ENCODE data around the gene SCAI. TPM values are rescaled to one million over a fixed set of nuclear protein-coding genes. Genes with fewer than 3 reads are reported as not detected.
"Not testable (repeated sequence)": the region's sequence is repeated elsewhere in the genome, so short reads cannot be mapped to it uniquely, and the experiment has no call there.

SCAI gene
- total RNA-seq, 1 donor: 9.1 TPM

DNA sequence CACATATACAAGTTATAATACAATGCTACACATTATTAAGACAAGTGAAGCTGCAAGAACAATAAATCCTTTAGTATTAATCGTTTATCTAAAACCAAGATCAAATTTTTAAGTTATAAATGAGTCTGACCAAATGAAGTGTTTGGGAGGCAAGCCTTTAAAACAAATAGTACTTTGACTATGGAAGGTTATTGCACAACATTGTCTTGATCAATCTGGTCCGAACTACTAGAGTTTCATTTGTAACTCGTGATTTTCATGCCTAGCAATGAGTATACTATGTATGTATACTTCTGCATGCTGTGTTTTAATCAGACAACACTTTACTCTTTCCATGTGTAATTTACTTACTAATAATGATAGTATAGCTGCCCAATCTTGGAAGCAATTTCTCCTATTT lies 115.3 kb downstream of the SCAI start:
- H3K4me3 ChIP-seq (ENCODE audit: low read depth, low read length): no peak overlapping the region
- no peak for DNase-seq (ENCODE audit: low read depth)
- TF ChIP-seq, protein P1, sequence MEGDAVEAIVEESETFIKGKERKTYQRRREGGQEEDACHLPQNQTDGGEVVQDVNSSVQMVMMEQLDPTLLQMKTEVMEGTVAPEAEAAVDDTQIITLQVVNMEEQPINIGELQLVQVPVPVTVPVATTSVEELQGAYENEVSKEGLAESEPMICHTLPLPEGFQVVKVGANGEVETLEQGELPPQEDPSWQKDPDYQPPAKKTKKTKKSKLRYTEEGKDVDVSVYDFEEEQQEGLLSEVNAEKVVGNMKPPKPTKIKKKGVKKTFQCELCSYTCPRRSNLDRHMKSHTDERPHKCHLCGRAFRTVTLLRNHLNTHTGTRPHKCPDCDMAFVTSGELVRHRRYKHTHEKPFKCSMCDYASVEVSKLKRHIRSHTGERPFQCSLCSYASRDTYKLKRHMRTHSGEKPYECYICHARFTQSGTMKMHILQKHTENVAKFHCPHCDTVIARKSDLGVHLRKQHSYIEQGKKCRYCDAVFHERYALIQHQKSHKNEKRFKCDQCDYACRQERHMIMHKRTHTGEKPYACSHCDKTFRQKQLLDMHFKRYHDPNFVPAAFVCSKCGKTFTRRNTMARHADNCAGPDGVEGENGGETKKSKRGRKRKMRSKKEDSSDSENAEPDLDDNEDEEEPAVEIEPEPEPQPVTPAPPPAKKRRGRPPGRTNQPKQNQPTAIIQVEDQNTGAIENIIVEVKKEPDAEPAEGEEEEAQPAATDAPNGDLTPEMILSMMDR (IDR thresholded peaks at IDR 0.05; ENCODE audit: insufficient read depth, low read depth, low read length): no peak

DNA sequence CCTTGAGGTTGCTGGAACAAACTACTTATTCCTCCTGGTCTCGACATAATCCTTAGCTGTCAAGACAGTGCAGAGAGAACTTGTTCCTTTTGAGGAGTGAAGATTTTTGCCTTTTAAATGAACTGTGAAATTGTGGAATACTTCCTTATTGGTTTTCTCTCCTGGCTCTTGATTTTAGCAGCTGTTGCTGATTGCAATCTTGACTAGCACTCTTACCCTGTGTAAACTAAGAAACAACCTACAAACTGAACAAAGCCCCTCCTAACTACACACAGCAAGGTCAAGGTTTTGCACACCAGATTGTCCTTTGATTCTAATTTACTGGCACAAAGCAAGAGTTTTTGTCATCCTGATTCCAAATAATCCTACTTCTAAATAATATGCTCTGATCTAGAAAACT lies 118.4 kb downstream of the SCAI start:
- TF ChIP-seq, protein P1 (IDR thresholded peaks at IDR 0.05; ENCODE audit: insufficient read depth, low read depth, low read length): no peak
- DNase-seq (ENCODE audit: low read depth): no peak
- H3K4me3 ChIP-seq (ENCODE audit: low read depth, low read length): no peak overlapping the region

DNA sequence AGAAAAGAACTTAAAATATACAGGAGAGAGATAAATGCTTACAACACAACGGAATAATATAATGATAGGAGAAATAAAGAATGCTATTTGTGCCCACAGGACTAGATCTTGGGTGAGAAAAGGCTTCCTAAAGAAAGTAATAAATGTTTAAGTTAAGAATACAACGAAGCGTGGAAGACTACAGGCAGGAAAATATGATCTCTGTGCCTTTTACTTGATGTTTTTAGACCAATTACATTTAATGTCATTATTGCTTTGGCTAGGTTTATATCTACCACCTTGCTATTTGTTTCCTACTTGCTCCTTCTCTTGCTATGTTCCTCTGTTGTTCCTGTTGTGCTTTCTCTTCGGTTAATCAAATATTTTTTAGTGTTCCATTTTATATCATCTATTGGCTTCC lies 122.3 kb downstream of the SCAI start:
- no peak overlapping the region for H3K4me3 ChIP-seq (ENCODE audit: low read depth, low read length)
- TF ChIP-seq, protein P1 (IDR thresholded peaks at IDR 0.05; ENCODE audit: insufficient read depth, low read depth, low read length): no peak
- no peak for DNase-seq (ENCODE audit: low read depth)

DNA sequence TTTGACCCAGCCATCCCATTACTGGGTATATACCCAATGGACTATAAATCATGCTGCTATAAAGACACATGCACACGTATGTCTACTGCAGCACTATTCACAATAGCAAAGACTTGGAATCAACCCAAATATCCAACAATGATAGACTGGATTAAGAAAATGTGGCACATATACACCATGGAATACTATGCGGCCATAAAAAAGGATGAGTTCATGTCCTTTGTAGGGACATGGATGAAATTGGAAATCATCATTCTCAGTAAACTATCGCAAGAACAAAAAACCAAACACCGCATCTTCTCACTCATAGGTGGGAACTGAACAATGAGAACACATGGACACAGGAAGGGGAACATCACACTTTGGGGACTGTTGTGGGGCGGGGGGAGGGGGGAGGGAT lies 127.7 kb downstream of the SCAI start:
- not testable (repeated sequence) for DNase-seq (ENCODE audit: low read depth); H3K4me3 ChIP-seq (ENCODE audit: low read depth, low read length)

DNA sequence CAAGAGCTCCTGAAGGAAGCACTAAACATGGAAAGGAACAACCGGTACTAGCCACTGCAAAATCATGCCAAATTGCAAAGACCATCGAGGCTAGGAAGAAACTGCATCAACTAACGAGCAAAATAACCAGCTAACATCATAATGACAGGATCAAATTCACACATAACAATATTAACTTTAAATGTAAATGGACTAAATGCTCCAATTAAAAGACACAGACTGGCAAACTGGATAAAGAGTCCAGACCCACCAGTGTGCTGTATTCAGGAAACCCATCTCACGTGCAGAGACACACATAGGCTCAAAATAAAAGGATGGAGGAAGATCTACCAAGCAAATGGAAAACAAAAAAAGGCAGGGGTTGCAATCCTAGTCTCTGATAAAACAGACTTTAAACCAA lies 131.3 kb downstream of the SCAI start:
- not testable (repeated sequence) for H3K4me3 ChIP-seq (ENCODE audit: low read depth, low read length); DNase-seq (ENCODE audit: low read depth)

DNA sequence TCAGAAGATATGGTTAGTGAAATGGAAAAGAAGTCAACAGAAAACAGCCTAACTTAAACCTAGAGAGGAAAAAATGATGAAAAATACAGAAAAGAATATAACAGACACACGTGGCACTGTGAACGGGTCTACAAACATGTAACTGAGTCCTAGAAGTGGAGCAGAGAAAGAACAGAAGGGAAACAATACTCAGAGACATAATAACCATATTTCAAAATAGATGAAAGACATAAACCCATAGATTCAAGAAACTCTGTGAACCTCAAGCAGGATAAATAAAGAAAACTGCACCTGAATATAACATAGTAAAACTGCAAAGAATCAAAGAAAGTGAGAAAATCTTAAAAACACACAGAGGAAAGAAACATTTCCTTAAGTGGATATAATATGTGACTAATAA lies 134.7 kb downstream of the SCAI start:
- no peak overlapping the region for H3K4me3 ChIP-seq (ENCODE audit: low read depth, low read length)
- no peak for DNase-seq (ENCODE audit: low read depth)
- TF ChIP-seq, protein P1 (IDR thresholded peaks at IDR 0.05; ENCODE audit: insufficient read depth, low read depth, low read length): no peak

DNA sequence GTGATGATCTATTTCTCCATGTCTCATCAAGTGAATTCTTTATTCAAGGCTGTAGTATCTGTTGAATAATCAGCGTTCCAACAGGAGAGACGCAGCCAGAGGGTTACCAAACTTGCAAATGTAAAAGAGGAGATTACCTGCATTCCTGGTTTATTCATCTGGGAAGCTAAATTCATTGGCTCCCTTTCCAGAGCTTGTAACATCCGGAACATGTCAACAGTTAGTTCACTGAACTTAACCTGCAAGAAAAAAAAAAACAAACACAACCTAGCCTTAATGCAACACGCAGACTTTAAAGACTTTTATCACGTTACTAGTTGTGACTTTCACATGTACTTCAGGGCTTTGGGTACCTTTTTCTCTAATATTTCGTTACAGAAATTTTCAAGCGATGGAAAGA lies 140.0 kb downstream of the SCAI start:
- TF ChIP-seq, protein P1 (IDR thresholded peaks at IDR 0.05; ENCODE audit: insufficient read depth, low read depth, low read length): no peak
- no peak for DNase-seq (ENCODE audit: low read depth)
- H3K4me3 ChIP-seq (ENCODE audit: low read depth, low read length): no peak overlapping the region

DNA sequence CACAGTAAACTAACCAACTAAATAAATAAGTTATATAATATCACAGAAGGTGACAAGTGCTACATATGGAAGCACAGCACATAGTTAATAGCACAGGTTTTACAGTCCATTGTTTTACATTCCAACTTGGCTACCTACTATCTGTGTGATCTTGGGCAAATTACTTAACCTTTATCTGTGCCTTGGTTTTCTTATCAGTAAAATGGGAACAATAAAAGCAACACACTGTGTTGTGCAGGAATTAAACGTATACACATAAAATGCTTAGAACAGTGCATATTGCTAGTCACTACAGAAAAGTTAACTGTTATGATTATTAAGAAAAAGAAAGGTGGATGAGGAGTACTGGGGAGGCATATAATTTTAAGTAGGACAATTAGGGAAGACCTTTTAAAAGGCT lies 159.6 kb downstream of the SCAI start:
- no peak overlapping the region for H3K4me3 ChIP-seq (ENCODE audit: low read depth, low read length)
- TF ChIP-seq, protein P1 (IDR thresholded peaks at IDR 0.05; ENCODE audit: insufficient read depth, low read depth, low read length): no peak
- DNase-seq (ENCODE audit: low read depth): no peak
